Stimulated activated CD4-positive, alpha-beta T cell treated with anti-CD3 and anti-CD28 coated beads, Interleukin-2, amount 100 ng/mL, for 4 hours (primary cell): ENCODE data around the gene TBXA2R.
"Not testable (repeated sequence)": the region's sequence is repeated elsewhere in the genome, so short reads cannot be mapped to it uniquely, and the experiment has no call there.

Experiments used
- DNase-seq: peaks from one replicate; pipeline ENCODE4 v3.0.0-alpha.2; 2020; ENCODE audit warnings: low read depth

Gene TBXA2R

DNA sequence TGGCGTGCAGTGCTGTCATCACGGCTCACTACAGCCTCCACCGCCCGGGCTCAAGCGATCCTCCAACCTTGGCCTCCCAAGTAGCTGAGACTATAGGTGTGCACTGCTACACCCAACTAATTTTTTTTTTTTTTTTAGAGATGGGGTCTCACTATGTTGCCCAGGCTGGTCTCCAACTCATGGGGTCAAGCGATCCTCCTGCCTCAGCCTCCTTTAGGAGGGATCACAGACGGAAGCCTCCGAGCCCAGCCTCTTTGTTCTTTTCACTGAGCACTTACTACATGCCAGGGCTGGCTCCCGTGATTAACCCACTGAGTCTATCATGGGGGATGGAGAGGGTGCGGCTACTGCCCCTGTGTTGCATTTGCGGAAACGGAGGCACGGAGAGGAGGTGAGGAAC, 32.8 kb upstream of the TBXA2R start:
- no peak for DNase-seq

DNA sequence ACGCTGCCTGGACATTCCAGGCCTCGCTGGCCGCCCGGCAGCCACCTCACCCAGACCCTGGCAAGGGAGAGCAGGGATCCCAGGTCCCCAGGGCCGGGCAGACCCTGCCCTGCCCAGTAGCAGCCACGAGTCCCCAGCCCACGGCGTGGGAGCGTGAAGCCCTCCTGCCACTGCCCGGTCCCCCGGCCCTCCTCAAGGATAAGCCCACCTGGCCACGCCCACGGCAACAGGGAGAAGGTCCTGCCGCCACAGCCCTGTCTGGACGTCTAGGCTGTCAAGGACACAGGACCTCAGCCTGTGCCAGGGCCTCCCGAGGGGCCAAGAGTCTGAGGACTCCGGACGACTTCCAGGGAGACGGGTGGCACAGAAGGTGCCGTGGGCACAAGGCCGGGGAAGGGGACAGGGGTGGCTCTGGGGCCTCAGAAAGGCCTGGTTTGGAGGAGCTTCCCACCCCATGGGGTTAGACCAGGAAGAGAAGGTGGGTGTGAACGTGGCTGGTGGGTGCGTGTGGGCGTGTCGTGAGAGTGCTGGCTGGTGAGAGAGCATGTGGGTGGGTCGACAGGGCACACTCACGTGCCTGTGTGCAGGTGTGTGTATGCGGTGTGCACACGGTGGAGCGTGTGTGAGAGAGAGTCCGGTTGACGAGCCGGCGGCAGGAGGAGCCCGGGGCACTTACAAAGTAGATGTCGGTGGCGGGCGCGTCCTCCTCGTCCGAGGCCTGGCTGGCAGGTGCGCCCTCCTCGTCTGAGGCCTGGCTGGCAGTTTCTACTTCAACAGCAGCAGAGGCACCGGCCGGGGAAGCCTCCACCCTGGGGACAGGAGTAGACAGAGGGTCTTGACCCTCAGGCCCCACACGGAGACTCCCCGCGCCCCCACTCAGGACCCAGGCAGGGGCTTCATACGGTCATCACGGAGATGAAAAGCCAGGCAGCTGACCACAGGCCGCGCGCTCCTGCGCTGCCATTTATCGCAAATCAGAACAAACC, 31.8 kb upstream of the TBXA2R start:
- DNase-seq: no peak

DNA sequence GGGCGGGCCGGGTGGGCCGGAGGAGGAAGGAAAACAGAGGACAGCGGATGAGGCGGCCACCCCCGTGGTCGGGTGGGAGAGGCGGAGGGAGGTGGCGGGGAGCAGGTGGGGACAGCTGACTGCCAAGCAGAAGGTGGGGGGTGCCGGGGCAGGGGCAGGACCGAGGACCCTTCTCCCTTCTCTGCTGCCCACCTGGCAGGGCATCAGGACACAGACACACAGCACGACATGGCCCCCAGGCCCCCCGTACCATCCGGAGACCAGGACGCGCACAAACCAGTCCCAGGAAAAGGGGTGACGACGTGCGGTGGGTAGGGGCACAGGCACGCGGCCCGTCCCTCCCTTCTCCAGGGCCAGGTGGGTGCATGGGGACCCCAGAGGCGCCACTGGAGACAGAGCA, 30.9 kb upstream of the TBXA2R start:
- DNase-seq: no peak

DNA sequence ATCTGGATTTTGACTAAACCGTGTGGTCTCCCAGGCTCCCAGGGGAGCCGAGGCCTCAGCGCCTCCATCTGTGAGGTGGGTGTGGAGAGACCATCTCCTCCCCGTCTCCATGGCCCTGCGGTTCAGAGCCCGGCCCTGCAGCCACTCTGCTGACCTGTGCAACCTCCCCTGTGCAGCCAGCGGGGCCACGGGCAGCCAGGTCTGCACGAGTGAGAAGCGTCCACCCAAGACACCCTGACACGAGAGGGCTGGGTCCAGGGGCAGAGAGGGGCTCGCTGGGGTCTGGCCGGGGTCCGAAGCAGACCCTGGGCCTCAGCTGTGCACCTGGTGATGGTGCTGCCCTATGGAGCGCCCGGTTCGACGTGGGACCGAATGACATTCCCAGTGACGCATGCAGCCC, 30.3 kb upstream of the TBXA2R start:
- no peak for DNase-seq

DNA sequence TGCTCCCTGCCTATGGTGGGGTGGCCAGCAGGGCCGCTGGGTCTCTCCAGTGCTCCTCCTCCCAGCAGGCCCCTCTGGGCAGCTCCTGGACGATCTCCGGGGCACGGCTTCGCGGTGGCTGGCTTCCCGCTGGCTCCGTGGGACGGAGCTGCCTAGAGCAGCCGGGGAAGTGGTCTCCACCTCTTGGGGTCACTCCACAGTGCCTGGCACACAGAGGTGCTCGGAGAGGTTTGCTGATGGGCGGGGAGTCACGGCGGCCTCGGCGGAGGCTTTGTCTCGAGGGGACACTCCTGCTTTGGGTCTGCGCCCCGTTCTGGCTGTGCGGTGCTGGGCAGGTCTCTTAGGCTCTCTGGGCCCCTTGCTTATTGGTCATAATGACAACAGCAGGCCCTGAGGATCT, 29.8 kb upstream of the TBXA2R start:
- DNase-seq: no peak

DNA sequence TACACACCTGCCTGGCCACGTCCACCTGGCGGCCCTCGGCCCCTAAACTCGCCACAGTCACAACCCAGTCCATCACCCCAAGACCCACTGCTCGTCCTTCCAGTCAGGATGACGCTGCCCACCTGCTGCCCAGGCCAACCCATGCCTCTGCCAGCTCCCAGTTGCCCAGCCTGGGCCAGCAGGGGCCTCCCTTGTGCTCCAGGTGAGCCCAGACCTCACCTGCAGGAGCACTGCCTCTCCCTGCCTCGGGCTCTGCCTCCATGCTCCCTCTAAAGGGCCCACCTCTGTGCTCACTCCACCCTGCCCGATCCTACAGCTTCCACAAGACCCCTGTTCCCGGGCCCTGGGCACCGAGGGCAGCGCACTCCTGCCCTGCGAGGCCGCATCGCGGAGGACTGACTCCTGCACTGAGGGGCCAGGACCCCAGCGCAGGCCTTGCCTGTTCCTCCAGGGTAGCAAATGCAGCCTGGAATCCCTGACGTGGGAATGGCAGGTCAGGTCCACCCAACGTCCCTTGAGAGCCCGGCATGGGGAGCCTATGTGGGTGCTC, 27.9 kb upstream of the TBXA2R start:
- DNase-seq: no peak

DNA sequence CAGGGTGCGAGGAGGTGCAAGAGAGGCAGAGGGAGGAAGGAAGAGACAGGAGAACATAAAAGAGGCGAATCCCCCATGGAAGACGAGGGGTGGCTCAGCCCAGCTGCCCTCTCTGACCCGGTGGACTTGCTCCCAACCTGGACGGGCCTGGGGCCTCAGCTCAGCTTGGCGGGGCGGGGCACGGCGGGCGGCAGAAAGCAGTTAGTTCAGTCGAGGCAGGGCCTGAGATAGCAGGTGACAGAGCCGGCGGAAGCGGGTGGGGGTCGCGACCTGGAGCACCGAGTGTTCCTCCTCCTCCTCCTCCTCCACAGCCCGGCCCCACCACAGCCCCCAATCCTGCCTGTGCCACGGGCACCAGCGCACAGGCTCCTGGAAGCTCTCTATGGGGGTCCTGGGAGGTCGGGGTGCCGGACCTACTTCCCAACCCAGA, 26.9 kb upstream of the TBXA2R start:
- no peak for DNase-seq

DNA sequence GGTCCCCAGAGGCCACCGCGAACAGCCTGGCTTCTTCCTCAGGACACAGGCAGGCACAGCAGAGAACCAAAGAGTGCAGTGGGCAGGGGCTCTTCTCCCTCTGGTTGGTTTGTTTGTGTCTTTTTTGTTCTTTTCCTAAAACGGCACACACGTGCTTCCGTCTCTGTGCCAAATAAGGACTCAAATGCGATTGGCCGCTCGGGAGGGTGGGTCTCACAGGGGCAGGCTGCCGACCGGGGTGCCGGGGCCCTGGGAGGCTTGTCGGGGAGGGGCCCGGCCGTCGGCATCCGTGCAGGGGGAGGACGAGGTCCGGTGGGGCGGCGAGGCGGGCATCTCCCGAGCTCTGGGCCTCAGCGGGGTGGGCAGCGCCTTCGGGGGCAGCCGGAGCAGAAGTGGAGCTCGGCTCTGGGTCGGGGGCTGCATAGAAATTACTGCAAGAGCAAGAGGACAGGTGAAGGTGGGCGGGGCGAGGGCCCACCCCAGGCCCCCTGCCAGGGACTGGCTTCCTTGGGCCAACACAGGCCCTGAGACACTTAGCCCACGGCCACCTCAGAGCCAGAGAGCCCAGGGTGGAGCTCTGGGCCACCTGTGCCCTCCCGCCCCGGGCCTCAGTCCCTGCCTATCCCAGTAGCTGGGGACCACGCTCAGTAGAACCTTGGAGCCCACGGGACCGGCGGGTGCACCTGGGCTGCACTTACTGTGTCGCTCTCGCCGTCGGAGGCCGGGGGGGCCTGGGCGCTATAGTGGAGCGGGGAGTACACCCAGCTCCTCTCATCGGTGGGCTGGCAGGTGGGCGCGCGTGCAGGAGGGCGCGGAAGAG, 26.3 kb upstream of the TBXA2R start:
- DNase-seq: no peak

DNA sequence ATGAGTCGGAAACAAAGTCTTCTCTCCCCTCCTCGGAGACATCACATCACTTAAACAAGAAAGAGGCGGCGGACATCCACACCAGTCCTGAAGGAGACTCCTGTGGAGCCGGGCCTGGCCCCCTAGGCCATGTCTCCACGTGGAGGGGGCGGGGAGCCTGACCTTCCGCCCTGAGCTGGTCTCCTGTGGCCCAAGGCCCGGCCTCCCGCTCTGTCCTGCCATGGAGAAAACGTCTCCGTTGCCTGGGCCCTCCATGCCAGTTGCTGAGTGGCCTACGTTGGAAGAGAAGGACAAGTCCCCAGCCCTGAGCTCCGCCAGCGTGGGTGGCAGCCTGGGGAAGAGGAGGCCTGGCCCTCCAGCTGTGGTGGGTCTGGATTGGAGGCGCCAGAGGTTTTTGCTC, 25.4 kb upstream of the TBXA2R start:
- no peak for DNase-seq

DNA sequence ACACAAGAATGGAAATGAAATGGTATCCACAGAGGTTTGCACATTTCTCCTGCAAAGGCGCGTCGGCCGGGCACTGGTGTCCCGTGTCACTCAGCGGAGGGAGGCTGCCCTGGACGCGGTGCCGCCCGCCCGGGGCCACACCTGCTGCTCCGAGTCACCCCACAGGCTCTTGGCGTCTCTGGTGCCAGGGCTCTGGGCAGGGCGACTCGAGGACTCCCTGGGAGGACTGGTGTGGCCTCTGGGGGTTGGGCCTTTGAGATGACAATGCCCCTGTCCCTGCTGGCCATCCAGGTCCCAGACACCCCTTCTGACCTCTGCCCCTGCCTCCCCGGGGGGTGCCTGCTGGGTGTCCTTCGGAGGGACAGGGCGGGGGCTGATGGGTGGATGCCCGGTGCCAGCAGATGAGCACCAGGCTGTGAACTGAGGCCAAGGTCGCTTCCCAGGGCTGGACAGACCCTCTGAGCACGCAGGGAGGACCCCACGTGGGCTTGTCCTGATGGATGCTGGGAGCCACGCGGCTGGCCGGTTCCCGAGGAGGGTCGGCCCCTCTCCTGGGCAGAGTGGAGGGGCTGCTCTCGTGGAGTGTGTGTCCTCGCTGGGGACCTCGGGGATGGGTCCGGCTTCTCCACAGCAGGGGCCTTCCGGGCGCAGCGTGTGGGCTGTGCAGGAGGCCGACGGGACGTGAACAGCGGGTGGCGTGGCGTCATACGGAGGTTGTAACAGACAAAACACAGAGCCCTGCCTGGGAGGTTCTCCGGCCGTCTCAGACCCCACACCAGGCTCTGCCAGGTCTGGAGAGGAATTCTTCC, 24.6 kb upstream of the TBXA2R start:
- DNase-seq: no peak

DNA sequence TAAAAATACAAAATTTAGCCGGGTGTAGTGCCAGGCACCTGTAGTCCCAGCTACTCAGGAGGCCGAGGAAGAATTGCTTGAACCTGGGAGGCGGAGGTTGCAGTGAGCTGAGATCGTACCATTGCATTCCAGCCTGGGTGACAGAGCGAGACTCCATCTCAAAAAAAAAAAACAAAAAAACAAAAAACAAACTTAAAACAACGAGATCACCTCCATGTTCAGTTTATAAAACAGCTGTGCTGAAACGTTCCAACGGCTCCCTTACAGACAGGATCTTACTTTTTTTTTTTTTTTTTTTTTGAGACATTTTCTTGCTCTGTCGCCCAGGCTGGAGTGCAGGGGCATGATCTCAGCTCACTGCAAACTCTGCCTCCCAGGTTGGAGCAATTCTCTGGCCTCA, 22.1 kb upstream of the TBXA2R start:
- DNase-seq: not testable (repeated sequence)

DNA sequence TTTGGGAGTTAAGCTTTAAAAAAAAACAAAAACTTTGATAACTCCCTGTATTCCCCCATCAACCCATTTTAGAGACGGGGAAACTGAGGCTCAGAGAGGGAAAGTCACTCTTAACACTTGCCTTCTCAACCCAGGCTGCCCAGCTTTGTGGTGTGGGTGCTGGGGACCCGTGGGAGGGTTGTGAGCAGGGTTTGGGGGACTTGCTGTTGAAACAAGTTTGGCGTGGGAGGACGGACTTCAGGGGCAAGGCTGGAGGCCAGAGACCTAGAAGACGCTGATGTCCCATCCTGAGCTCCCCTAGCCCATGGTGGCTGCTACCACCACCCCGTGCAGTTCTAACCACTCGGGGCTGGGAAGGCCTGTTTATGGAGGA, 20.7 kb upstream of the TBXA2R start:
- no peak for DNase-seq

DNA sequence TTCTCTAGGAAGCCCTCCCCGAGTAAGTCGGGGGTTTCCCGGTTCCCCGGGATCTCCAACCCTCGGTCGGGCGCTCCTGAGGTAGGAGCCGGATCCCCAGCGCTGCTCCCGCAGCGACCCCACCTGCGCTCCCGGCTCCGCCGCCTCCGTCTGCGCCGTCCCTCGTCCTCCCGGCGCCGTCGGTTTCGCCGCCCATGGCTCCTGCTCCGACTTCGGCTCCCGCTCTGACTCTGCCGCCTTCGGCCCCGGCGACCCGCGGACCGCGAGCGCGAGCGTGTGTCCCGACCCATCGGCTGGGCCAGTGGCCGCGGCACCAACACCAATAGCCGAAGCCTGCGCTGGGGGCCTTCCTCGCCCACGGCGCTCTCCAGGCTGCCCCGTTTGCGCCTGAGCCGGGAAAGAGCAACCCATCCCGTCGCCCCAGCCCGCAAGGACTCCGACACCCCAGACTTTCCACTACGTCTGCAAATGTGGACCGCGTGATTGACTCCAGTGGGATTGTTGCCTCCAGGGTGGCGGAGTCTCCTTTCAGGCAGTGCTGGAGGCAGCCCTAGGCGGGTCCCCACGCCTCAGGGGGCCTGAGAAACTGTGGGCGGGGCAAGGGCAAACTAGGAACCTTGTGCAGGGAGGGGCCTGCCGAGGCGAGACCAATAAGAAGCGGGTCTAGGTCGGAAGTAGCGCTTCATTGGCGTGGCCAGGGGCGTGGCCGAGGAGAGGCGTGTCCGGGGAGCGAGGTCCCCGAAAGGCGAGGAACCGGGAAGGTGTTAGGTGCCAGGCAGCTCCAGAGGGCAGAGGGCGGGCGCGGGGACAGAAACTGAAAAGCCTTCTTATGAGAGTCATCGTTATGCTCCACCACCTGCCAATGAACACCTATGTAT, 20.0 kb upstream of the TBXA2R start, which contains the start of gene CACTIN:
Gene CACTIN, minus strand, starts transcription at position 318 of the 878 bp plus-strand sequence. Its CDS starts 28 bp downstream, at position 290.
- peak; percentile 99 for DNase-seq

DNA sequence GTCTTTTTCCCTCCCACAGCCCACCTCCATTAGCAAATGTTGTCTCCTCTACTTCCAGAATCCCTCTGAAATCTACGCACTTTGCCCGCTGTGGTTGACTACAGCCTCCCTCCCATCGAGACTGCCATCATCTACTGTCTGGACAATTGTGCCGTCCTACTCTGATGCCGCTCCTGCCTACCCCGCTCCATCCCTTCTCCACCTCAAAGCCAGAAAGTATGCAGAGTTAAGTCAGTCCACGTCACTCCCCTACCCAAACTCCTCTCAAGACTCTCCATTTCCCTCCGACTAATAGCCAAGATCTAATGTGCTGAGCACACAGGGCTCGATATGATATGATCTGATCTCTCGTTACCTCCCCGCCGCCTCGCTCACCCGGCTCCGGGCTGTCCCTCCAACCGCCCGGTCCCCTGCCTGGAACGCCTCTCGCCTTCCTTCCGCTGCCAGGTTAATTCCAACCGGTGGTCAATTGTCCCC, 19.4 kb upstream of the TBXA2R start:
- DNase-seq: no peak

DNA sequence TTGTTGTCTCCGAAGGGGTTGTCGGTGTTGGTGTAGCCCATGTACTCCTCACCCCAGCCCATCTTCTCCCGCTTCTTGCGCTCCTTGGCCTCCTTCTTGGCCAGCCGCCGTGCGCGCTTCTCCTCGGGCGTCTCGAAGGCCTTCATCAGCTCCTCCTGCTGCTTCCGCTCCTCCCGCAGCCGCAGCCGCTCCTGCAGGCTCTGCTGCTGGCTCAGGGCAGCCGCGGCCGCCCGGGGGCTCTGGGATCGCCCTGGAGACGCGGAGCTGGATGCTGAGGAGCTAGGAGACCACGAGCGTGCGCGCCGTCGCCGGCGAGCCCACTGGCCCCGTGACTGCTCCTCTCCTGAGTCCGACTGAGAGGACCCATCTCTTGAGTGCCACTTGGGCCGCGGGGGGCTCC, 17.0 kb upstream of the TBXA2R start:
- no peak for DNase-seq

DNA sequence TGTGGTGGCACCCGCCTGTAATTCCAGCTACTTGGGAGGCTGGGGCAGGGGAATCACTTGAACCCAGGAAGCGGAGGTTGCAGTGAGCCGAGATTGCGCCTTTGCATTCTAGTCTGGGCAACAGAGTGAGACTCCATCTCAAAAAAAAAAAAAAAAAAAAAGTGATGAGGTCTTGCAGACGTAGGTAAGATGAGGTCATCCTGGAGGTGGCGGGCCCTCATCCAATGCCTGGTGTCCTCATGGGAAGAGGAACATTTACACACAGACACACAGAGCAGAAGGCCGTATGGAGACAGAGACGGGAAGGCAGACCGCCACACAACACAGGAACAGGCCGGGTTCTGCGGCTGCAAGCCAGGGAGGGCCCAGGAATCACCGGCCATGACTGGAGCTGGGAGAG, 15.5 kb upstream of the TBXA2R start:
- no peak for DNase-seq

DNA sequence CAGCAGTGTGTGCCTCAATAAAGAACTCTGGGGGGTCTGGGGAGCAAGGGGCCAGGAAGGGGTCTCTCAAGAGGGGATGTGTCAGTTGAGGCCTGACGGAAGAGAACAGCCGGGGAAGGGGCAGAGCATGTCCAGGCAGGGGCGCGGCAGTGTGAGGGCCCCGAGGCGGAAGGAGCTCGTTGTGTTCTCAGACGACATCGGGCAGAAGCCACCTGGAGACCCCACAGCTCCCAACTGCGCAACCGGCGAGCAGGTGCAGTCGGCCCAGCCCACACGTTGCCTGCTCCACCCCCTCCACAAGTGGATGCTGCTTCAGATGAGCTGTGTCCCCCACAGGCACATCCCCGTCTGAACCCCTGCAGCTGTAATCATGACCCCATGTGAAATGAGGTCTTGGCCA, 15.0 kb upstream of the TBXA2R start:
- DNase-seq: no peak

DNA sequence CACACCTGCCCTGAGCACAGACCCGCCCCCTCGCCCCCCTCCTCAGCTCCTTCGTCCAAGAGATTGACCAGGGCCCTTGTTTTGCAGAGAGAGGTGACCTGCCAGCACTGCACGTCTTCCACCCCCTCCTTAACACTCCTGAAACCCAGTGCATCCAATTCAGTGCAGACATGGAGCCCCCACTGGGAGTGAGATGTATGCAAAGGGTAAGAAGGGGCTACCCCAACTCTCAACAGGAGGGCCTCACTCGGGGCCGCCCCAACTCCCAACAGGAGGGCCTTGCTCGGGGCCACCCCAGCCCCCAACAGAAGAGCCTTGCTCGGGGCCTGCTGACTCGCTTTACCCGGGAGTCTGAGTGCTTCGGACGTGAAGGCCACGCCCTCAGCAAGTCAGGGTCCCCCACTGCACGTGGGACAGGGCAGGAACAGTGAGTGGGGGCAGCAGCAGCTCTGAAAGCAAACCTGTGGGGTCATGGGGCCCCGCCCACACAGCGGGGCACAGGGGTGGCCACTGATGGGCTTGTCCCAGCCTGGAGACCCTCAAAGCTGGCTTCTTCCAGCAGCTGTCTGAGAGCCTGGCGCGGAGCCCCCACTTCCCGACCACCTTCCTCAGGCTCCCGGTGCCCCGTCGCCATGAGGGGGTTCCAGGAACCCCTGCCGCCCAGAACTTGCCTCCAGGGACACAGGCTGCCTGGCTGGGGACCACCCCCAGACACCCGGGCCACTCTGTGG, 14.3 kb upstream of the TBXA2R start:
- no peak for DNase-seq

DNA sequence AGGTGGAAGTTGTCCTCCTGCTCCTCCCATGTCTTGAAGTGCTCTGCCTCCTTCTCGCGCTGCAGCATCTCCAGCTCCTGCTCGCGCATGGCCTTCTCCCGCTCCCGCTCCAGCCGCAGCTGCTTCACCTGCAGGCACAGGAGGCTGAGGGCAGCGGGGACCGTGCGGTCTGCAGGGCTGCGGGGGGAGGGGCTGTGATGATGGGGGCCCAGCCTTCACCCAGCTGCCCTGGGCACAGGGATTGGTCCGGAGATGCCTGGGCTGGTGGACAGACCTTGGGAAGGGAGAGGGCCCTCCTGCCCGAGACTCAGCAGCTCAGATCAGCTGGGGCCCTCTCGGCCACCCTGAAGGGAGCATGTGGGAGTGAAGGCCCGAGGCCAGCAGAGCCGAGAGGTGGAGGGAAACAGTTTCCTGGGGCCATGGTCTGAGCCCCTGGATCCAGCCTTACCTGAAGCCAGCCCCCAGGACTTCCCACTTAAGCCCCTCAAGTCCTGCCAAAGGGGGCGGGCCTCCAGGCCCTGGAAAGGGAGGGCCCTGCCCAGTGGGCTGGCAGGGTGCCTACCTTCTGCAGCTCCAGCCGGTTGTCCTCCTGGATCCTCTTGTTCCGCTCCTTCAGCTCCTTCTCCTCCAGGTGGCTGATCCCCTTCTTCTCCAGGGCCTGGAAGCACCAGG, 13.6 kb upstream of the TBXA2R start:
- DNase-seq: no peak
